Neural cell (in vitro differentiated cells): ENCODE measurements around the gene MERTK. TPM values are rescaled to one million over a fixed set of nuclear protein-coding genes. Genes with fewer than 3 reads are reported as not detected.

Experiments used
- H2AFZ ChIP-seq: fragments of 200-600, 300-800 bp; sonication (generic), shearing (Covaris generic); 2 replicates; pipeline ENCODE4 v1.6.0; 2014; ENCODE audit warnings: low read depth, mild to moderate bottlenecking, antibody characterized with exemption, low read length, moderate library complexity
- H3F3A ChIP-seq: fragments of 200-600 bp; shearing (Covaris generic); 2 replicates; pipeline ENCODE4 v1.6.1; 2016; ENCODE audit warnings: mild to moderate bottlenecking, moderate library complexity, mixed read lengths, antibody characterized with exemption, low read length; ENCODE audit not compliant: insufficient read depth, poor library complexity, severe bottlenecking
- H3K27ac ChIP-seq: fragments of 200-600, 300-800 bp; sonication (generic), shearing (Covaris generic); 2 replicates; pipeline ENCODE4 v1.5.1; 2014; ENCODE audit warnings: mild to moderate bottlenecking, low read length, moderate library complexity
- H3K27me3 ChIP-seq: fragments of 300-800, 200-600 bp; sonication (generic), shearing (Covaris generic); 2 replicates; pipeline ENCODE4 v1.6.0; 2014; ENCODE audit warnings: mild to moderate bottlenecking, low read depth, low read length, moderate library complexity; ENCODE audit not compliant: insufficient read depth
- H3K36me3 ChIP-seq: fragments of 300-800, 200-600 bp; sonication (generic), shearing (Covaris generic); 2 replicates; pipeline ENCODE4 v1.5.1; 2014; ENCODE audit warnings: mild to moderate bottlenecking, antibody characterized with exemption, low read length, moderate library complexity; ENCODE audit not compliant: insufficient read depth
- H3K4me2 ChIP-seq: fragments of 300-800, 200-600 bp; sonication (generic), shearing (Covaris generic); 2 replicates; pipeline ENCODE4 v1.6.0; 2014; ENCODE audit warnings: mild to moderate bottlenecking, low read length
- H3K4me3 ChIP-seq: fragments of 300-800, 200-600 bp; sonication (generic), shearing (Covaris generic); 2 replicates; pipeline ENCODE4 v1.5.1; 2014; ENCODE audit warnings: mild to moderate bottlenecking, low read length, moderate library complexity
- H3K79me2 ChIP-seq: fragments of 200-600 bp; shearing (Covaris generic); replicated peaks from 2 replicates; pipeline ENCODE4 v1.6.0; 2014; ENCODE audit warnings: mild to moderate bottlenecking, low read length, moderate library complexity; ENCODE audit not compliant: insufficient read depth
- H3K9ac ChIP-seq: fragments of 300-800, 200-600 bp; sonication (generic), shearing (Covaris generic); 2 replicates; pipeline ENCODE4 v1.6.1; 2016; ENCODE audit warnings: mild to moderate bottlenecking, low read length, mixed read lengths
- H3K9me2 ChIP-seq: fragments of 200-600 bp; shearing (Covaris generic); 2 replicates; pipeline ENCODE4 v1.6.1; 2016; ENCODE audit warnings: mild to moderate bottlenecking, low read length, mixed read lengths; ENCODE audit not compliant: insufficient read depth
- H3K9me3 ChIP-seq: fragments of 200-600, 300-800 bp; sonication (generic), shearing (Covaris generic); 2 replicates; pipeline ENCODE4 v1.6.1; 2016; ENCODE audit warnings: mild to moderate bottlenecking, mixed run types, low read length, moderate library complexity, mixed read lengths
- H4K20me1 ChIP-seq: fragments of 200-600 bp; shearing (Covaris generic); 2 replicates; pipeline ENCODE4 v1.6.1; 2016; ENCODE audit warnings: mild to moderate bottlenecking, mixed run types; ENCODE audit not compliant: insufficient read depth
- CTCF ChIP-seq: fragments of 450-650 bp; IDR thresholded peaks from 2 replicates; pipeline ENCODE4 v1.5.1; 2014; ENCODE audit warnings: antibody characterized with exemption, mild to moderate bottlenecking, moderate library complexity; ENCODE audit not compliant: poor library complexity, severe bottlenecking
- EP300 ChIP-seq: fragments of 450-650 bp; conservative IDR thresholded peaks from 2 replicates; pipeline ENCODE4 v1.6.1; 2014; ENCODE audit warnings: antibody characterized with exemption, mild to moderate bottlenecking, moderate library complexity; ENCODE audit not compliant: poor library complexity, severe bottlenecking
- EZH2 ChIP-seq: fragments of 200-600, 300-800 bp; shearing (Covaris generic), sonication (generic); IDR thresholded peaks from 2 replicates; pipeline ENCODE4 v1.6.1; 2014; ENCODE audit warnings: antibody characterized with exemption, low read length, borderline replicate concordance, mild to moderate bottlenecking; ENCODE audit not compliant: insufficient read depth, poor library complexity, severe bottlenecking
- MXI1 ChIP-seq: fragments of 450-650 bp; conservative IDR thresholded peaks from 2 replicates; pipeline ENCODE4 v1.6.1; 2014; ENCODE audit warnings: antibody characterized with exemption, mild to moderate bottlenecking; ENCODE audit not compliant: poor library complexity, severe bottlenecking
- POLR2AphosphoS5 ChIP-seq: IDR thresholded peaks from 2 replicates; pipeline ENCODE4 v1.6.1; 2012
- RAD21 ChIP-seq: fragments of 450-650 bp; conservative IDR thresholded peaks from 2 replicates; pipeline ENCODE4 v1.6.1; 2014; ENCODE audit warnings: antibody characterized with exemption, mild to moderate bottlenecking, moderate library complexity
- REST ChIP-seq: IDR thresholded peaks from 2 replicates; pipeline ENCODE4 v1.6.1; 2012; ENCODE audit warnings: borderline replicate concordance
- SMC3 ChIP-seq: fragments of 450-650 bp; conservative IDR thresholded peaks from 2 replicates; pipeline ENCODE4 v1.6.1; 2014; ENCODE audit warnings: antibody characterized with exemption, mild to moderate bottlenecking, moderate library complexity; ENCODE audit not compliant: poor library complexity
- TAF1 ChIP-seq: IDR thresholded peaks from 2 replicates; pipeline ENCODE4 v1.6.1; 2012; ENCODE audit warnings: low read depth
- polyA plus RNA-seq: library from polyadenylated mRNA; depleted of rRNA; stranded (reverse); fragments of >200 nt; gene quantifications from 2 replicates; pipeline ENCODE4 v1.2.3, GENCODE V29; 2014

MERTK gene
- polyA plus RNA-seq, 1 donor from 2014 or later, result 0.53 TPM

DNA sequence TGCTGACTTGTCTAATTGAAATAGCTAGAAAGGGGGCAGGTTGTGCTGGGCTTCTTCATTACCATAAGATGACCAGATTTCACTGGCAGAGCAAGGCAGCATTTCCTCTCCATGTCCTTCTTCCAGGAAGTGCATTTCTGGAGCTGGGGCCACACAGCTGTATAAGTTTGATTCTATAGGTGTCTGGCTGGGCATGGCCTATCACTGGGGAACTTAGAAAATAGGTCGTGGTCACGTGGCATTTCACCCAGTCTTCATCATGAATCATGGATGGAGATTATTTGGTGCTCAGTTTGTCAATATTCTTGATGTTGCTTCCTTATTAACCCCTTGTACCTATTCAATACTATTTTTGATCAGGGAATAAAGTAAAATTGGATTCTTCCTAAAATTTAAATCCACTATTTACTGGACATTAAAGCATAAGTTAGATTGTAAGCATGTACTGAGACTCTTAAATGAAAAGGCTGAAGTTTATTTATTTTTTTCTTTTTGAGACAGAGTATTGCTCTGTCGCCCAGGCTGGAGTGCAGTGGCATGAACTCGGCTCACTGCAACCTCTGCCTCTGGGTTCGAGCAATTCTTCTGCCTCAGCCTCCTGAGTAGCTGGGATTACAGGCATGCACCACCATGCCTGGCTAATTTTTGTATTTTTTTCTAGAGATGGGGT lies 107.1 kb downstream of the MERTK start:
- no peaks in the 10 kb centered on the region for H3K27me3 ChIP-seq
- no peaks in the 10 kb centered on the region for H3K36me3 ChIP-seq
- H2AFZ ChIP-seq, result no peak overlapping the region
- no peak overlapping the region for H3K4me2 ChIP-seq
- no peaks in the 10 kb centered on the region for H3F3A ChIP-seq
- H3K27ac ChIP-seq, result no peak overlapping the region
- no peak overlapping the region for H3K9ac ChIP-seq
- no peaks in the 10 kb centered on the region for H4K20me1 ChIP-seq
- H3K79me2 ChIP-seq, result no peaks in the 10 kb centered on the region
- TF ChIP-seq CTCF (no peak), MXI1 (no peak), EZH2 (no peak), POLR2AphosphoS5 (no peak), RAD21 (no peak), EP300 (no peak), TAF1 (no peak), SMC3 (no peak), REST (no peak)
- no peak overlapping the region for H3K4me3 ChIP-seq
- no peaks in the 10 kb centered on the region for H3K9me3 ChIP-seq
- no peaks in the 10 kb centered on the region for H3K9me2 ChIP-seq

DNA sequence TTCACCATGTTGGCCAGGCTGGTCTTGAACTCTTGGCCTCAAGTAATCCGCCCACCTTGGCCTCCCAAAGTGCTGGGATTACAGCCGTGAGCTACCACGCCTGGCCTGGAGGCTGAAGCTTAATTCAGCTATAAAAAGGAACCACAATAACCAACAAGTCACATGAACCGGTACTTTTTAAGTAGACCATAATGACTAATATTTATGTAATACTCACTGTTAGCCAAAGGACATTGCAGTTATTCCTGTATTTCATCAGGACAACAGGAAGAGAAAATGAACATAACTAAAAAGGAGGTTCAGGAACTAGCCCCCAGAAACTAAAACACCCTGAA lies 107.6 kb downstream of the MERTK start:
- no peaks in the 10 kb centered on the region for H3F3A ChIP-seq
- no peak overlapping the region for H2AFZ ChIP-seq
- H3K27me3 ChIP-seq, result no peaks in the 10 kb centered on the region
- H4K20me1 ChIP-seq, result no peaks in the 10 kb centered on the region
- TF ChIP-seq EP300, result no peak
- no peak for TF ChIP-seq MXI1
- TF ChIP-seq POLR2AphosphoS5, result no peak
- no peak for TF ChIP-seq RAD21
- no peak for TF ChIP-seq TAF1
- TF ChIP-seq SMC3, result no peak
- no peak for TF ChIP-seq CTCF
- TF ChIP-seq REST, result no peak
- TF ChIP-seq EZH2, result no peak
- no peak overlapping the region for H3K27ac ChIP-seq
- no peak overlapping the region for H3K4me2 ChIP-seq
- no peaks in the 10 kb centered on the region for H3K9me2 ChIP-seq
- H3K79me2 ChIP-seq, result no peaks in the 10 kb centered on the region
- H3K36me3 ChIP-seq, result no peaks in the 10 kb centered on the region
- H3K4me3 ChIP-seq, result no peak overlapping the region
- H3K9me3 ChIP-seq, result no peaks in the 10 kb centered on the region
- H3K9ac ChIP-seq, result no peak overlapping the region
